Measurements from ENCODE around the gene TRABD2B.

- TF ChIP-seq EZH2 (IDR thresholded peaks at IDR 0.05; ENCODE audit: insufficient read depth, poor library complexity, severe bottlenecking) (no peak), EZH2phosphoT487 (IDR thresholded peaks at IDR 0.05; ENCODE audit: insufficient read depth, low read depth) (no peak)
Observed at GRCh38 chr1:48005253-48006117, 8.3 kb upstream of the TRABD2B start.

All from GM23248 (cell line).